Fibroblast of mammary gland (primary cell): Measurements from ENCODE around the gene RASSF10.

ENCODE experiments used
- DNase-seq: peaks from one replicate; pipeline ENCODE4 v3.0.0-alpha.2; 2010; ENCODE audit warnings: low read depth
- H3K4me3 ChIP-seq: 2 replicates; pipeline ENCODE4 v1.5.1; 2011; ENCODE audit warnings: low read depth, mild to moderate bottlenecking, low read length, moderate library complexity; ENCODE audit not compliant: control insufficient read depth
- TF ChIP-seq, protein P1 (sequence below): conservative IDR thresholded peaks from 2 replicates; pipeline ENCODE4 v1.5.1; 2011; ENCODE audit warnings: low read depth, low read length, inconsistent platforms; ENCODE audit not compliant: control insufficient read depth, insufficient read depth

RASSF10 gene

DNA sequence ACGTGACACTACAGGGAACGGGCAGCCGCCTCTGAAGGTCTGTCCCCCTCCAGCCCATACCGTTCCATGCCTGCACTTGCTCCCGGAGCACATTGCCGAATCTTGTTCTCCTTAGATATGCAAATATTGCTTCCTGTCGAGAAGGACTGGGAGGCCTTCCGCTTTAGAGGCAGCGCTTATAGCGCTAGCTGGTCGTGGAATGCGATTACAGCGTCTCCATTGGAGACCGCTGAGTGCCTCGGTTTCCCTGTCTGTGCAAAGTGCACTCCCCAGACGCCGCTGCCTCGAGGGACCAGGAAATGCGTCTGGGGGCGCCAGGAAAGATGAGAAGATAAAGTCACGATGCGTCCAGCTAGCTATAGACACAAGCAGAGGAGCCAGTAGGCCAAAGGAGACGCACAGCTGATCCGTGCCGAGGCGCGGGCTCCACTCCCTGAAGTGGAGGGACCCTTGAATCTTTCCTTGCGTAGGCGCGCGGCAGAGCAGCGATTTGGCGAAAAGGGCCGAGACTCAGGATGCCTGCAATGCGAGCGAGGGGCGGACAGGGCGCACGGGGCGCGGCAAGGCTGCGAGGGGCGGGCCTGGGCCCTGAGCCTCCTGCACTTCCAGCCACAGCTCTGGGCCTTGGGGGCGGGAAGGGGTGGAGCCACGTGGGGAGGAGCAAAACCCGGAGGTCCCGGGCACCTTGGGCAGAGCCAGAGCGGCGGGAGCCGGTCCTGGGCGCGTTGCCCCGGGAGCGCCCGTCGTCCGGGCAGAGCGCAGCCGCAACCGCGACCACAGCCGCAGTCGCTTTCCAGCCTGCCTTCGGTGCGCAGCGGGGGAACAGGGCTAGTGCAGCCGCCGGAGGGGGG lies at the start of gene RASSF10:
Gene RASSF10, plus strand, starts transcription at position 692 of the 851 bp plus-strand sequence. CDS start 261 bp downstream, outside the sequence.
- no peak for DNase-seq
- H3K4me3 ChIP-seq = no peak within 1 kb of the TSS
- TF ChIP-seq, protein P1, sequence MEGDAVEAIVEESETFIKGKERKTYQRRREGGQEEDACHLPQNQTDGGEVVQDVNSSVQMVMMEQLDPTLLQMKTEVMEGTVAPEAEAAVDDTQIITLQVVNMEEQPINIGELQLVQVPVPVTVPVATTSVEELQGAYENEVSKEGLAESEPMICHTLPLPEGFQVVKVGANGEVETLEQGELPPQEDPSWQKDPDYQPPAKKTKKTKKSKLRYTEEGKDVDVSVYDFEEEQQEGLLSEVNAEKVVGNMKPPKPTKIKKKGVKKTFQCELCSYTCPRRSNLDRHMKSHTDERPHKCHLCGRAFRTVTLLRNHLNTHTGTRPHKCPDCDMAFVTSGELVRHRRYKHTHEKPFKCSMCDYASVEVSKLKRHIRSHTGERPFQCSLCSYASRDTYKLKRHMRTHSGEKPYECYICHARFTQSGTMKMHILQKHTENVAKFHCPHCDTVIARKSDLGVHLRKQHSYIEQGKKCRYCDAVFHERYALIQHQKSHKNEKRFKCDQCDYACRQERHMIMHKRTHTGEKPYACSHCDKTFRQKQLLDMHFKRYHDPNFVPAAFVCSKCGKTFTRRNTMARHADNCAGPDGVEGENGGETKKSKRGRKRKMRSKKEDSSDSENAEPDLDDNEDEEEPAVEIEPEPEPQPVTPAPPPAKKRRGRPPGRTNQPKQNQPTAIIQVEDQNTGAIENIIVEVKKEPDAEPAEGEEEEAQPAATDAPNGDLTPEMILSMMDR = no peak

DNA sequence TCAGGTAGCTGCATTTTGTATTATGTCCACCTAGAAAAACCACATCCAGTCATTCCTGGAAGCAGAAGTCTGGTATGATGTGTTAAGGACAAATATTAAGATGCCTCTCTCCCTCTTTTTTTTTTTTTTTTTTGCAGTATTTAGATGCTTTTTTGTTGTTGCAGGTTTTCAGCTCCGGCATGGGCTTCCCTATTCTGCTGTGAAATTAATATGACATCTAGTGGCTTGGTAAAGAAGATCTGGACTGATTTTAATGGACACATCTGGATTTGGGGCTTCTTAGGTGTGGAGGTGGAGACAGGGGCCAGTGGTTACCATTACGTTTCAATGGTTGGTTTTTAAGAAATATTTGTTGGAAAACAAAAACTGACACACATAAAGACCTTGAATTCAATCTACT lies 47.5 kb upstream of the RASSF10 start:
- TF ChIP-seq, protein P1 = peak; percentile 21
- peak; percentile 42 for DNase-seq
- H3K4me3 ChIP-seq = no peak overlapping the region

DNA sequence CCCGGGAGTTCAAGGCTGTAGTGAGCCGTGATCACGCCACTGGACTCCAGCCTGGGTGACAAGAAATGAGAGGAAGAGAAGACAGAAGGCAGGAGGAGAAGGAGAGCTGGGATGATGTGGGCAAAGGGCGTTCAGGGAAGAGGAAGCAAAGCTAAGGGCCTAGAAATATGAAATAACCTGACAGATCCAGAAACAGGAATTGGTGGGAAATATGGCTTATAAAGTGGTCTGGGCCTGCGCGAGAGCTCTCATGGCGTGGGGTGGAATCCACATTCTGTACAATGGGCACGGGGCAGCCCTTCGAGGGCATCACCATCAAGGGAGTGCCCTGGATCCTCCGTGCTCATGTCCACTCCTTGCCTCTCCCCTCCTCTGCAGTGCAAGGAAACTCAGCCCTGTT lies 46.8 kb upstream of the RASSF10 start:
- DNase-seq = no peak
- TF ChIP-seq, protein P1 = no peak
- H3K4me3 ChIP-seq = no peak overlapping the region

DNA sequence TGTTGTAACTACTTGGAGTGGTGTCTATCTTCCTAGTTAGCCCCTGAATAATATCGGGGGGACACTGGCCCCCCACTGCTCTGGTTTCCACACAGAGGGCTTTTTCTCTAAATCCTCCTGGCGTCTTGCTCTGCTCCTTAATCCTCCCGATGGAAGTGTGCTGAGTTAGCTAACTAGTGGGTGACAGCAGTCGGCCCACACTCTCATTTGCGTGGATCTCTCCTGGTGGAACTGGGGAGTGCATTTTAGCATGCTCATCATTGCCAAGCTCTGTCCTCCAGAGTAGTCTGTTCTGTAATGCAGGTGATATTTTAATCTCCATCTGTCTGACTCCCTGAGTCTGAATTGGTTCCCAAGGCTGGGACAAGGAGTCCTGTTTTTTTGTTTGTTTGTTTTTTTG lies 46.1 kb upstream of the RASSF10 start:
- H3K4me3 ChIP-seq = no peak overlapping the region
- TF ChIP-seq, protein P1 = no peak
- DNase-seq = no peak

DNA sequence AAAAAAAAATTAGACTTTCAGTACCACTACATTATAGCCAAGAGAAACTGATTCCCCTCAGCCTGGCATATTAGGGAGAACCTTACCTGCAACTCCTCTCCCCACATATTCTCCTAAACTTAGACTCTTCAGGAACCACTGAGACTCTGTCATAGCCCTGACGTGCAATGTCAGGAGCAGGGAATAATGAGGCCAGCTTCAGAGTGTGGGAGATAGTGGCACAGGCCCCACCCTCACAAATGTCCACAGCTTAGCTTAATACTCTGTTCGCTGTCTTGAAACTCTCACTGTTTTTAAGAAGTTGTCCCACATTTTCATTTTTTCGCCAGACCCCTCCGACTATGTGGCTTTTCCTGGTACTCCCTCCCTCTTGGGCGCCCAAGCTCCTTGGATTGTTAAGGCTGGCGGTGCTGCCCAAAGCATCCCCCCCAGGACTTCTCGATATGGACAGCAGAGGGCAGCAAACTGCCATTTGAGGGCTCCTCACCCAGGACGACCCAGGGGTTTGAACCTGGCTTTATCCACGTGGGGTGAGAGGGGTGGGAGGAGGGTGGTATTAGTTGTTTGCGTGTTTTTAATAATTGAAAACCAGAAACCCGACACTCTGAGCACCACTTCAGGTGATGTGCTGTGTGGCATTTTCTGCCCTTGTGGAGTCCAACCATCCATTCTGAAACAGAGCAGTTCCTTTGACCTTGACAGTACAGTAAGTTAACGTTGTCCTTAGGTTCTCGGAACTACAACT lies 45.2 kb upstream of the RASSF10 start:
- peak; percentile 56 for DNase-seq
- no peak overlapping the region for H3K4me3 ChIP-seq
- TF ChIP-seq, protein P1 = peak; percentile 83

DNA sequence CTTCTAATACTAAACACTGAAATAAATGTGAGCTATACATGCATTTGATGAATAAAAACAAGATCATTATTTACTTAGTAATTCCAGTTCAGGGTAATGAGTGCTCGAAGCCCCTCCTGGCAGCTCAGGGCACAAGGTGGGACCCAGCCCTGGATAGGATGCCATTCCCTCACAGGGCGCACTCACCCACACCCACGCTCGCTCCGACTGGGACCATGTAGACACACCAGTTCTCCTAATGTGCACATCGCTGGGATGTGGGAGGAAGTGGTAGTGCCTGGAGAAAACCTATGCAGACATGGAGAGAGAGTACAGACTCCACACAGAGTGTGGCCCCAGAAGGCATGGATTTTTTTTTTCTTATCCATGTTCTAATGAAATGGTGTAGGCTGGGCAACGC lies 44.5 kb upstream of the RASSF10 start:
- TF ChIP-seq, protein P1 = no peak
- no peak for DNase-seq
- no peak overlapping the region for H3K4me3 ChIP-seq
